GM23248 (cell line): ENCODE results near the gene ABCA8.
"Not testable (repeated sequence)": the region's sequence is repeated elsewhere in the genome, so short reads cannot be mapped to it uniquely, and the experiment has no call there.

ENCODE experiments used
- EZH2 ChIP-seq: fragments of 200-600 bp; sonication (generic); IDR thresholded peaks from 2 replicates; pipeline ENCODE4 v1.6.1; 2018; ENCODE audit warnings: antibody characterized with exemption, mild to moderate bottlenecking; ENCODE audit not compliant: insufficient read depth, poor library complexity, severe bottlenecking
- EZH2phosphoT487 ChIP-seq: fragments of 200-600 bp; sonication (generic); IDR thresholded peaks from 2 replicates; pipeline ENCODE4 v1.6.1; 2018; ENCODE audit warnings: antibody characterized with exemption, moderate library complexity, mild to moderate bottlenecking, low read depth; ENCODE audit not compliant: insufficient read depth

DNA sequence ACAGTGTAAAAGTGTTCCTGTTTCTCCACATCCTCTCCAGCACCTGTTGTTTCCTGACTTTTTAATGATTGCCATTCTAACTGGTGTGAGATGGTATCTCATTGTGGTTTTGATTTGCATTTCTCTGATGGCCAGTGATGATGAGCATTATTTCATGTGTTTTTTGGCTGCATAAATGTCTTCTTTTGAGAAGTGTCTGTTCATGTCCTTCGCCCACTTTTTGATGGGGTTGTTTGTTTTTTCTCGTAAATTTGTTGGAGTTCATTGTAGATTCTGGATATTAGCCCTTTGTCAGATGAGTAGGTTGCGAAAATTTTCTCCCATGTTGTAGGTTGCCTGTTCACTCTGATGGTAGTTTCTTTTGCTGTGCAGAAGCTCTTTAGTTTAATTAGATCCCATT is 44.6 kb upstream of the ABCA8 start:
- not testable (repeated sequence) for TF ChIP-seq EZH2phosphoT487, EZH2
